H1 (cell line): ENCODE results near the gene PLPPR3. TPM values are rescaled to one million over a fixed set of nuclear protein-coding genes. Genes with fewer than 3 reads are reported as not detected.

Experiments
- ASH2L ChIP-seq: fragments of 200-600, 300-600 bp; sonication (generic); IDR thresholded peaks from one replicate; pipeline ENCODE4 v1.7.1; 2017; ENCODE audit warnings: low read length
- BCL11A ChIP-seq, 2 experiments: IDR thresholded peaks; one replicate each; pipeline ENCODE4 v1.6.1; 2011; ENCODE audit warnings: low read depth in 2 of 2, low read length in 2 of 2, mild to moderate bottlenecking in 2 of 2
- BRCA1 ChIP-seq: IDR thresholded peaks from 2 replicates; pipeline ENCODE4 v1.6.1; 2012; ENCODE audit warnings: low read depth, low read length, improper control_type of control experiment
- CEBPB ChIP-seq: IDR thresholded peaks from 2 replicates; pipeline ENCODE4 v1.6.1; 2012; ENCODE audit warnings: low read depth, low read length
- CHD2 ChIP-seq: IDR thresholded peaks from 2 replicates; pipeline ENCODE4 v1.6.1; 2012; ENCODE audit warnings: low read length, improper control_type of control experiment
- CREB1 ChIP-seq: IDR thresholded peaks from 2 replicates; pipeline ENCODE4 v1.6.1; 2012; ENCODE audit warnings: inconsistent platforms
- CTBP2 ChIP-seq: IDR thresholded peaks from 2 replicates; pipeline ENCODE4 v1.7.0; 2011; ENCODE audit warnings: borderline replicate concordance, mild to moderate bottlenecking, moderate library complexity, mixed read lengths, low read length; ENCODE audit not compliant: insufficient read depth, insufficient read length
- EZH2 ChIP-seq: fragments of 200-600 bp; sonication (generic); IDR thresholded peaks from 2 replicates; pipeline ENCODE4 v1.7.1; 2012; ENCODE audit warnings: low read depth, mild to moderate bottlenecking, moderate library complexity, low read length, inconsistent platforms; ENCODE audit not compliant: severe bottlenecking
- HDAC2 ChIP-seq, 2 experiments: fragments of 300-600 bp in 1 of 2; sonication (generic) in 1 of 2; IDR thresholded peaks; 2 replicates each; pipeline ENCODE4 v1.6.1; 2011 to 2012; ENCODE audit warnings: low read depth in 2 of 2, low read length in 2 of 2, mild to moderate bottlenecking in 2 of 2, moderate library complexity in 2 of 2, borderline replicate concordance in 1 of 2, inconsistent platforms in 1 of 2
- HDAC6 ChIP-seq: IDR thresholded peaks from one replicate; pipeline ENCODE4 v1.7.1; 2012; ENCODE audit warnings: low read depth, mild to moderate bottlenecking, inconsistent platforms, low read length, moderate library complexity
- KDM1A ChIP-seq: fragments of 200-600, 300-600 bp; sonication (generic); IDR thresholded peaks from 2 replicates; pipeline ENCODE4 v1.7.1; 2016; ENCODE audit warnings: mild to moderate bottlenecking, low read length, borderline replicate concordance
- KDM5A ChIP-seq: fragments of 200-600 bp; IDR thresholded peaks from 2 replicates; pipeline ENCODE4 v1.7.1; 2012; ENCODE audit warnings: mild to moderate bottlenecking, low read length, inconsistent platforms, mixed read lengths
- MAFK ChIP-seq: IDR thresholded peaks from 2 replicates; pipeline ENCODE4 v1.6.1; 2012; ENCODE audit warnings: low read depth, mild to moderate bottlenecking, improper control_type of control experiment, low read length
- MAX ChIP-seq: IDR thresholded peaks from 2 replicates; pipeline ENCODE4 v1.6.1; 2012; ENCODE audit warnings: inconsistent platforms
- POLR2AphosphoS5 ChIP-seq: IDR thresholded peaks from 2 replicates; pipeline ENCODE4 v1.6.1; 2011; ENCODE audit warnings: low read depth, low read length
- POU5F1 ChIP-seq: IDR thresholded peaks from 2 replicates; pipeline ENCODE4 v1.6.1; 2011; ENCODE audit warnings: low read depth, mild to moderate bottlenecking, low read length, moderate library complexity
- RBBP5 ChIP-seq: IDR thresholded peaks from 2 replicates; pipeline ENCODE4 v1.7.1; 2012; ENCODE audit warnings: low read depth, mild to moderate bottlenecking, inconsistent platforms, low read length, moderate library complexity, borderline replicate concordance
- RNF2 ChIP-seq: fragments of 200-900, 300-1000 bp; sonication (generic); IDR thresholded peaks from 2 replicates; pipeline ENCODE4 v1.7.1; 2016; ENCODE audit warnings: borderline replicate concordance, low read depth, mild to moderate bottlenecking, antibody characterized with exemption, low read length; ENCODE audit not compliant: poor library complexity, severe bottlenecking; ENCODE audit errors: missing control alignments
- SAP30 ChIP-seq: fragments of 300-600 bp; sonication (generic); IDR thresholded peaks from 2 replicates; pipeline ENCODE4 v1.7.1; 2012; ENCODE audit warnings: low read length, moderate library complexity, mild to moderate bottlenecking, inconsistent platforms; ENCODE audit not compliant: insufficient read depth, insufficient replicate concordance
- SIRT6 ChIP-seq: IDR thresholded peaks from one replicate; pipeline ENCODE4 v1.7.1; 2012; ENCODE audit warnings: low read length, inconsistent platforms
- SUZ12 ChIP-seq: fragments of 200-600 bp; sonication (generic); IDR thresholded peaks from 2 replicates; pipeline ENCODE4 v1.6.1; 2012; ENCODE audit warnings: mild to moderate bottlenecking, inconsistent platforms, low read length, moderate library complexity, mixed read lengths
- TAF1 ChIP-seq: IDR thresholded peaks from 2 replicates; pipeline ENCODE4 v1.6.1; 2011; ENCODE audit warnings: mild to moderate bottlenecking, low read depth, low read length
- USF2 ChIP-seq: IDR thresholded peaks from 2 replicates; pipeline ENCODE4 v1.6.1; 2011; ENCODE audit warnings: low read length, improper control_type of control experiment
- polyA plus RNA-seq, 7 experiments: library from polyadenylated mRNA; depleted of rRNA in 3 of 7; stranded (reverse) in 5 of 7; unstranded in 2 of 7; fragments of >200 nt in 5 of 7; fragments of 200-250 nt in 2 of 7; gene quantifications; 1 replicate in 5 of 7; 2 replicates in 1 of 7; 4 replicates in 1 of 7; pipeline versions ENCODE4 v1.2.1 to v1.2.3, GENCODE V29; 2011 to 2013; ENCODE audit warnings: missing spikeins in 2 of 7, mixed read lengths in 2 of 7
- total RNA-seq: library from RNA; stranded (reverse); fragmentation: NEBNext Ultra II Directional; extraction: Animal tissue kit (Norgen Biotek cat#: 25700); gene quantifications from 2 replicates; pipeline ENCODE4 v1.2.1, GENCODE V29; 2021

PLPPR3 gene
- total and polyA plus RNA-seq, 2 of the 8 experiments (the other 6 are each of a cell fraction or from before 2014, with no cell fraction given): 71.7 to 76.4 TPM

DNA sequence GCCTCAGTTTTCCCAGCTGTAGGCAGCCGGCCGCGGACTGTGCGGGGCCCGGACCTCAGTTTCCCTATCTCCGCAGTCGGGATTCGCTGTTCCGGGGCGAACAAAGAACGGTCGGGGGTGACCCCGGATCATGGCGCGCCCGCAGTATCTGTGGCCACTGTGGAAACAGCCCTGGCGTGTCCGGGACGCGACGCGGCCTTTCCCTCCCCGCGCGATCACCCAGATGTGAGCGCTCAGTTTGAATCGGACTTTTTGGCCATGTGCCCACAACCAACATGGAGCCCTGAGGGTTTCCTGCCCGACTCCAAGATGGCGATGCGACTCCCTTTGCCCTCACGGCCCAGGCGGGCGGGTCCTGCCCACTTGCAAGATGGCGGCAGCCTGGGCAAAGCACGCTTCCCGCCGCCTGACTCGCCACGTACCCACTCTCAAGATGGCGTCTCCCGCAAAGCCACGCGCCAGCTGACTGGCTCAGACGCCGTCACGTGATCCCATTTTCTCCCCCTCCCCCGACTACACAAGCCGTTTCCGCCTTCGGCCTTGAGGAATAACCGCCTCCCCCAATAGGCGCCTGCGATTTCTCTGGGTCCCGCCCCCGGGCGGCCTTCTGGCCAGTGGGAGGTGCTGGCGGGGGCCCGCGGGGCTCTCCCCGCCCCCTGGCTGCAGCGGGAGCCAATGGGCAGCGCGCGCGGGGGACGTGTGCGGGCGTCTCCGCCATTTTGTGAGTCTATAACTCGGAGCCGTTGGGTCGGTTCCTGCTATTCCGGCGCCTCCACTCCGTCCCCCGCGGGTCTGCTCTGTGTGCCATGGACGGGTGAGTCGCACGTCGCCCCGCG is 24.8 kb downstream of the PLPPR3 start, which contains the start of gene PTBP1 (continued):
- peak; percentile 79 for TF ChIP-seq SAP30
- TF ChIP-seq KDM5A: no peak
- no peak for TF ChIP-seq KDM1A
- TF ChIP-seq BRCA1: no peak
- TF ChIP-seq BCL11A (IDR thresholded peaks at IDR 0.05; ENCODE audit: low read depth in 2 of 2, low read length in 2 of 2): no peak
- no peak for TF ChIP-seq POU5F1
- peak; percentile 94 for TF ChIP-seq POLR2AphosphoS5
- TF ChIP-seq CEBPB: no peak; the same call in 1 of the 2 replicates
- no peak for TF ChIP-seq HDAC2 (IDR thresholded peaks at IDR 0.05; ENCODE audit: borderline replicate concordance in 1 of 2, low read depth in 2 of 2, low read length in 2 of 2)
- TF ChIP-seq RBBP5: no peak
- peak; percentile 69 for TF ChIP-seq CREB1
- no peak for TF ChIP-seq EZH2
- no peak for TF ChIP-seq SIRT6
- TF ChIP-seq SUZ12: no peak
- no peak for TF ChIP-seq CTBP2
- peak; percentile 98 for TF ChIP-seq USF2
- no peak for TF ChIP-seq MAFK
- no peak for TF ChIP-seq HDAC6
- peak; percentile 73; the same call in 1 of the 2 replicates for TF ChIP-seq CHD2
- TF ChIP-seq RNF2: no peak
- no peak for TF ChIP-seq ASH2L
- TF ChIP-seq MAX: peak; percentile 96
- peak; percentile 88 for TF ChIP-seq TAF1
